Measurements from ENCODE around the gene SLC35C1. TPM values are rescaled to one million over a fixed set of nuclear protein-coding genes. Genes with fewer than 3 reads are reported as not detected.

Gene SLC35C1
- total RNA-seq = 24.7 TPM
- long read RNA-seq, full-length matches to known transcripts = 68 of 94 reads
- long read RNA-seq, partial matches to known transcripts = 15 of 94 reads
- long read RNA-seq, other reads (novel, unspliced or antisense) = 11 of 94 reads

- H3K4me1 ChIP-seq = peaks cover 34% of the 10 kb centered on the region
- peak within 1 kb of the TSS; percentile 90 for H3K4me3 ChIP-seq
- peaks cover 20% of the 10 kb centered on the region for H3K36me3 ChIP-seq
- DNase-seq = peak; percentile 98
- ATAC-seq = peak; percentile 98
- intact Hi-C loops (cut with DNase I) = no loop called here
- H3K9me3 ChIP-seq = no peaks in the 10 kb centered on the region
- H3K27me3 ChIP-seq (ENCODE audit: low read depth) = no peaks in the 10 kb centered on the region
- H3K27ac ChIP-seq = peak within 1 kb of the TSS; percentile 92
- TF ChIP-seq CTCF (IDR thresholded peaks at IDR 0.05) = peak; percentile 30
Observed at GRCh38 chr11:45804761-45805304, at the start of gene SLC35C1. TSS of gene SLC35C1 (plus strand) at chr11:45805149. CDS start at chr11:45805802, 653 bp downstream.

GRCh38 chr11:45755281-45755859, 49.6 kb upstream of the SLC35C1 start:
- DNase-seq (no peak), ATAC-seq (no peak)
- H3K4me1 ChIP-seq = no peaks in the 10 kb centered on the region
- peaks cover 17% of the 10 kb centered on the region for H3K27me3 ChIP-seq (ENCODE audit: low read depth)
- no peak for TF ChIP-seq CTCF (IDR thresholded peaks at IDR 0.05)
- intact Hi-C loops (cut with DNase I) = no loop called here
- H3K36me3 ChIP-seq = no peaks in the 10 kb centered on the region
- no peak overlapping the region for H3K4me3 ChIP-seq
- H3K9me3 ChIP-seq = no peaks in the 10 kb centered on the region
- H3K27ac ChIP-seq = no peak overlapping the region

GRCh38 chr11:45756384-45757010, 48.5 kb upstream of the SLC35C1 start:
- no peak for TF ChIP-seq CTCF (IDR thresholded peaks at IDR 0.05)
- no peak overlapping the region for H3K27ac ChIP-seq
- H3K27me3 ChIP-seq (ENCODE audit: low read depth) = peaks cover 14% of the 10 kb centered on the region
- ATAC-seq = no peak
- intact Hi-C loops (cut with DNase I) = no loop called here
- H3K9me3 ChIP-seq = no peaks in the 10 kb centered on the region
- DNase-seq = no peak
- no peaks in the 10 kb centered on the region for H3K36me3 ChIP-seq
- H3K4me3 ChIP-seq = no peak overlapping the region
- no peaks in the 10 kb centered on the region for H3K4me1 ChIP-seq

- H3K9me3 ChIP-seq = no peaks in the 10 kb centered on the region
- intact Hi-C loops (cut with DNase I) = no loop called here
- H3K27me3 ChIP-seq (ENCODE audit: low read depth) = peaks cover 5% of the 10 kb centered on the region
- no peak for TF ChIP-seq CTCF (IDR thresholded peaks at IDR 0.05)
- no peaks in the 10 kb centered on the region for H3K36me3 ChIP-seq
- no peak for ATAC-seq
- DNase-seq = no peak
- no peaks in the 10 kb centered on the region for H3K4me1 ChIP-seq
- no peak overlapping the region for H3K4me3 ChIP-seq
- H3K27ac ChIP-seq = no peak overlapping the region
Observed at GRCh38 chr11:45757672-45758071, 47.3 kb upstream of the SLC35C1 start.

- ATAC-seq (no peak), DNase-seq (no peak)
- intact Hi-C loops (cut with DNase I) = no loop called here
Observed at GRCh38 chr11:45761659-45762058, 43.3 kb upstream of the SLC35C1 start.

More at GRCh38 chr11:45761659-45762058, 43.3 kb upstream of the SLC35C1 start:
- no peak overlapping the region for H3K27ac ChIP-seq
- H3K27me3 ChIP-seq (ENCODE audit: low read depth) = no peaks in the 10 kb centered on the region
- H3K36me3 ChIP-seq = no peaks in the 10 kb centered on the region
- no peak overlapping the region for H3K4me3 ChIP-seq
- H3K9me3 ChIP-seq = no peaks in the 10 kb centered on the region
- no peak for TF ChIP-seq CTCF (IDR thresholded peaks at IDR 0.05)
- no peaks in the 10 kb centered on the region for H3K4me1 ChIP-seq

Measured in lower lobe of right lung (tissue), 2 donors.